ENCODE measurements around the gene CENPK. TPM values are rescaled to one million over a fixed set of nuclear protein-coding genes. Genes with fewer than 3 reads are reported as not detected.

CENPK gene
- total and polyA plus RNA-seq, 12 donors: 0.32 to 13.7 (median 1.3) TPM; not detected in 1

GRCh38 chr5:65588694-65589093 lies 25.7 kb upstream of the CENPK start:
- Histone ChIP-seq H3K27ac (no peak overlapping the region), H3K4me3 (no peak overlapping the region), H3K4me1 (replicated peaks in 1 of 2) (no peaks in the 10 kb centered on the region), H3K27me3 (no peaks in the 10 kb centered on the region), H3K36me3 (replicated peaks in 1 of 2) (peaks cover 0 to 69% of the 10 kb centered on the region in 2 donors), H3K9me3 (replicated peaks in 1 of 3) (no peaks in the 10 kb centered on the region)
- no peak for TF ChIP-seq POLR2A (IDR thresholded peaks at IDR 0.05)
- TF ChIP-seq CTCF (IDR thresholded peaks at IDR 0.05): no peak
- no peak for DNase-seq
- intact Hi-C loops (cut with DNase I): no loop called here
- 91 to 96% (median 95%) methylated on average over 2 of the region's 2 CpGs for WGBS, 4 donors

GRCh38 chr5:65577141-65577540 lies 14.2 kb upstream of the CENPK start:
- Histone ChIP-seq H3K9me3 (replicated peaks in 1 of 3) (no peaks in the 10 kb centered on the region), H3K4me3 (no peak overlapping the region), H3K27ac (no peak overlapping the region), H3K27me3 (no peaks in the 10 kb centered on the region), H3K36me3 (replicated peaks in 1 of 2) (peaks cover 0 to 40% of the 10 kb centered on the region in 2 donors), H3K4me1 (replicated peaks in 1 of 2) (peaks cover 0 to 2% of the 10 kb centered on the region in 2 donors)
- intact Hi-C loops (cut with DNase I): no loop called here
- no peak for DNase-seq
- TF ChIP-seq CTCF (IDR thresholded peaks at IDR 0.05) (no peak), POLR2A (IDR thresholded peaks at IDR 0.05) (no peak)

GRCh38 chr5:65570598-65571226 lies 7.7 kb upstream of the CENPK start:
- no peak for DNase-seq
- intact Hi-C loops (cut with DNase I): no loop called here
- no peaks in the 10 kb centered on the region for H3K27me3 ChIP-seq
- no peak overlapping the region for H3K4me3 ChIP-seq
- no peak overlapping the region for H3K27ac ChIP-seq
- H3K36me3 ChIP-seq (replicated peaks in 1 of 2): peaks cover 0 to 13% of the 10 kb centered on the region in 2 donors
- no peaks in the 10 kb centered on the region for H3K9me3 ChIP-seq (replicated peaks in 1 of 3)
- no peak for TF ChIP-seq POLR2A (IDR thresholded peaks at IDR 0.05)
- TF ChIP-seq CTCF (IDR thresholded peaks at IDR 0.05): no peak
- 92 to 98% (median 94%) methylated on average over 2 of the region's 2 CpGs for WGBS, 4 donors
- H3K4me1 ChIP-seq (replicated peaks in 1 of 2): peaks cover 0 to 7% of the 10 kb centered on the region in 2 donors

- H3K4me1 ChIP-seq (replicated peaks in 1 of 2): peaks cover 5 to 34% of the 10 kb centered on the region in 2 donors
- H3K4me3 ChIP-seq: no peak overlapping the region
- no peak for DNase-seq
- TF ChIP-seq POLR2A (IDR thresholded peaks at IDR 0.05) (no peak), CTCF (IDR thresholded peaks at IDR 0.05) (no peak)
- no peaks in the 10 kb centered on the region for H3K36me3 ChIP-seq (replicated peaks in 1 of 2)
- 81 to 92% (median 86%) methylated on average over 5 of the region's 5 CpGs for WGBS, 4 donors
- intact Hi-C loops (cut with DNase I): no loop called here
- H3K27me3 ChIP-seq: no peaks in the 10 kb centered on the region
- no peak overlapping the region for H3K27ac ChIP-seq
- no peaks in the 10 kb centered on the region for H3K9me3 ChIP-seq (replicated peaks in 1 of 3)
Observed at GRCh38 chr5:65566505-65566904, 3.5 kb upstream of the CENPK start.

Data from adrenal gland (tissue), 12 donors.